Right renal cortex interstitium (tissue), 3 donors: ENCODE data around the gene CEP83. TPM values are rescaled to one million over a fixed set of nuclear protein-coding genes. Genes with fewer than 3 reads are reported as not detected.
"Not testable (repeated sequence)": the region's sequence is repeated elsewhere in the genome, so short reads cannot be mapped to it uniquely, and the experiment has no call there.

Source experiments
- DNase-seq, 3 donors: peaks; one replicate each; pipeline ENCODE4 v3.0.0-alpha.2; 2013; ENCODE audit warnings: low read depth in 3 of 3, low spot score in 2 of 3
- polyA plus RNA-seq, 3 donors: library from polyadenylated mRNA; unstranded; fragments of 120-200 nt; gene quantifications; one replicate each; pipeline ENCODE4 v1.2.1, GENCODE V29; 2013; ENCODE audit not compliant: insufficient read length in 3 of 3

Gene CEP83
- polyA plus RNA-seq, 3 donors = 27.4 to 34.3 (median 32.9) TPM

- DNase-seq = no peak
Measured at GRCh38 chr12:94434171-94434570, 25.5 kb downstream of the CEP83 start.

GRCh38 chr12:94433744-94434143 is 25.9 kb downstream of the CEP83 start:
- DNase-seq = no peak

GRCh38 chr12:94430304-94430703 is 29.4 kb downstream of the CEP83 start:
- DNase-seq = no peak

DNA sequence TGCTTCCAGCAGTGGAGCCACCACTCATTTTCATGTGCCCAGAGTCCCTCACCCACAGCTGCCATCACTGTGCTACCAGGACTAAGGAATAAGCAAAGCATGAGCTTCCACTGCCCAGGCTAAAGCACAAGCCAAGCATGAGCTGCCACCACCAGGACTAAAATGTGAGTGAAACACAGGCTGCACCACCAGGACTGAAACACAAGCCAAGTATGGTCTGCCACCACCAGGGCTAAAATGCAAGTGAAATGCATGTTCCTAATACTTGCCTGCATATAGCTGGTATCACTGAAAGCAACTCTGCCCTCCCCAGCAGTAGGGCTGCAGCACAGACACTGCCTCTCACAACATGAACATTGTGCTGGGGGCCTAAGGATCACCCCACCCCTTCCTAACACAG is 30.0 kb downstream of the CEP83 start:
- no peak for DNase-seq

- no peak for DNase-seq
Measured at GRCh38 chr12:94429191-94429590, 30.5 kb downstream of the CEP83 start.

- DNase-seq = no peak
Measured at GRCh38 chr12:94427501-94428381, 31.9 kb downstream of the CEP83 start.

- no peak for DNase-seq
Measured at GRCh38 chr12:94426049-94426448, 33.6 kb downstream of the CEP83 start.

- DNase-seq = not testable (repeated sequence)
Measured at GRCh38 chr12:94424830-94425229, 34.8 kb downstream of the CEP83 start.

DNA sequence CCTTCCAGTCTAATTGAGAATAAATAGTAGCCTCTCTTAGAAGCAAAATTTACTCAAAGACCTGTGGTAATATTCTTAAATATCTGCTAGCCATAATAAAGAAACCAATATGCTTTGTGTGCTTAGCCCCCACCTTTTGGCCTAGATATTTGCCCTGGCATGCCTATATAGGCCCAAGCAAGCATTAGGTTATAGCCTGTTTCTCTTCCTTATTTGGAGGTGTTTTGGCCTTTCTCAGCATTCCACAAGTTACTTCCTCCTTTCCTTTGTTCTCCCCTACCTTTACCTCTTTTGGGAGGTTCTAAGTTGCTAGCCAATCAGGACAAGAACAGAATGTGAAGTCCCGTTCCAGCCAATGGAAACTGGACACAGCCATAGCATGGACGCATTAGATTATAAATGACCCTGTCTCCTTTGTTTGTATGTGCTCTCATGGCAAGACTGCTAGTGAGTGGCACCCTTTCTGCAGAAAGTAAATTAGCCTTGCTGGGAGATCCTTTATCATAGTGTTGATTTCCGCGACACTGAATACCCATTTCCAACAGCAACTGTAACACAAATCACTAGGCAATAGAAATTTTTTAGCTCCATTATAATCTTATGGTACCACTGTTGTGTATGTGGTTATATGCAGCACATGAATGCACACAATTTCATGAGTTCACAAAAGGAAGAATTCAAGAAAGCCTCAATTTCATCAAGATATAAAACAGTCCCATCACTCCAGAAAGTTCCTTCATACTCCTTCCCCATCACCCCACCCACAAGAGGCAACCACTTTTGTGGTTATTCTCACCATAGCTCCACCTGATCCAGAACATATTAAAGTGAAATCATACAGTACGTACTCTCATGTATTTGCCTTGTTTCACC is 37.6 kb downstream of the CEP83 start:
- no peak for DNase-seq

DNA sequence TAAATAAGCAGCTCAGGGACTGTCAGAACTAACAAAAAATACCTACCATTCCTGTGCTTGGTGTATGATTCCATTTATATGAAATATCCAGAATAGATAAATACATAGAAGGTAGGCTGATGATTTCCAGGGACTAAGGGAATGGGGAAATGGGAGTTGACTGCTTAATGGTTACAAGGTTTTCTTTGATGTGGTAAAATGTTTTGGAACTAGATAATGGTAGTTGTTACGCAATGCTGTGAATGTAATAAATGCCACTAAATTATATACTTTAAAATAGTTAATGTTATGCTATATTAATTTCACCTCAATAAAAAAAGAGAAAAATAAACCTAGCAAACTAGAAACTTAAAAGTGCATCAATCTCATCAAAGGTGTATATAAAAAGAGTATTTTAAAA is 41.1 kb downstream of the CEP83 start:
- DNase-seq = no peak

- DNase-seq = no peak
Measured at GRCh38 chr12:94416613-94417012, 43.1 kb downstream of the CEP83 start.

GRCh38 chr12:94415066-94415465 is 44.6 kb downstream of the CEP83 start:
- DNase-seq = no peak

GRCh38 chr12:94405413-94406116 is 54.1 kb downstream of the CEP83 start:
- DNase-seq = no peak

DNA sequence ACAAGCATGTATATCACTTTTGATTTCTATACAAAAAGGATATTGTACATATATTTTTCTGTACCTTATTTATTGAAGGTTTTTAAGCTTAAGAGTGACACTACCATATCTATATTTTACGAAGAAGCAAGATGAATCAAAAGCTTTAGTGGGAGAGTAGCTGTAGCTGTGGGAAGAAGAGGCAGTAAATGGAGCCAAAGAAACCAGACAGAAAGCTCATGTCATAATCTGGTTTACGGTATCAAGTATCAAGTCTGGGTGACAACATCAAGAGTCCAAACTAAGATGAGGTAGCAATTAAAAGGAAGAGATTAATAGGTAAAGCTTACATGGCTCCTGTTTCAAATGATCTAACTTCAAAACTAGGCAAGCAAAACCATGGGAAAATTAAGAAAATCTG is 54.8 kb downstream of the CEP83 start:
- no peak for DNase-seq

GRCh38 chr12:94401326-94401725 is 58.3 kb downstream of the CEP83 start:
- no peak for DNase-seq

DNA sequence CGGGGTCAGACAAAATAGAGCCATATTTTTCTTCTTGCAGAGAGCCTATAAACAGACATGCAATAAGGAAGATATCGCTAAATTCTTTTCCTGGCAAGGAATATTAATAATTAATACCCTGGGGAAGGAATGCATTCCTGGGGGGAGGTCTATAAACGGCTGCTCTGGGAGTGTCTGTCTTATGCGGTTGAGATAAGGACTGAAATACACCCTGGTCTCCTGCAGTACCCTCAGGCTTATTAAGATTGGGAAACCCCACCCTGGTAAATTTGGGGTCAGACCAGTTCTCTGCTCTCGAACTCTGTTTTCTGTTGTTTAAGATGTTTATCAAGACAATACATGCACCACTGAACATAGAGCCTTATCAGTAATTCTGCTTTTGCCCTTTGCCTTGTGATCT is 61.0 kb downstream of the CEP83 start:
- DNase-seq = not testable (repeated sequence)

- DNase-seq = no peak
Measured at GRCh38 chr12:94397401-94397800, 62.3 kb downstream of the CEP83 start.

DNA sequence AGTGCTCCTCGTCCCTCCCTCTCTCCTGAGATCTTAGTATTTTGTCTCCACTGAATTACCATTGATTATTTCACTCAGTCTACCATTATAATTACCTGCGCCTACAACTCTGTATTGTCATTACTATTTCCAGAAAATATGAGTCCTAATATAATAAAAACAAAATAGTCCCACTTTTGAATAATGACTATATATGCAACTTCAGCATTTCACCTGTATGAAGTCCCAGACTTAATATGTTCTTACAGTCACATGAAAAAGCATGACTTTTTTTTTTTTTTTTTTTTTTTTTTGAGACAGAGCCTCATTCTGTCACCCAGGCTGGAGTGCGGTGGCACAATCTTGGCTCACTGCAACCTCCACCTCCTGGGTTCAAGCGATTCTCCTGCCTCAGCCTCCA is 63.7 kb downstream of the CEP83 start:
- DNase-seq = not testable (repeated sequence)

DNA sequence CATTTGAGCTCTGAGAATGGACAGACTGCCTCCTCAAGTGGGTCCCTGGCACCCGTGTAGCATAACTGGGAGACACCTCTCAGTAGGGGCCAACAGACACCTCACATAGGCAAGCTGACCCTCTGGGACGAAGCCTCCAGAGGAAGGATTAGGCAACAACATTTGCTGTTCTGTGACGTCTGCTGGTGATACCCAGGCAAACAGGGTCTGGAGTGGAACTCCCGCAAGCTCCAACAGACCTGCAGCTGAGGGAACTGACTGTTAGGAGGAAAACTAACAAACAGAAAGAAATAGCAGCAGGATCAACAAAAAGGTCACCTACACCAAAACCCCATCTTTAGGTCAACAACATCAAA is 69.6 kb downstream of the CEP83 start:
- DNase-seq = no peak

DNA sequence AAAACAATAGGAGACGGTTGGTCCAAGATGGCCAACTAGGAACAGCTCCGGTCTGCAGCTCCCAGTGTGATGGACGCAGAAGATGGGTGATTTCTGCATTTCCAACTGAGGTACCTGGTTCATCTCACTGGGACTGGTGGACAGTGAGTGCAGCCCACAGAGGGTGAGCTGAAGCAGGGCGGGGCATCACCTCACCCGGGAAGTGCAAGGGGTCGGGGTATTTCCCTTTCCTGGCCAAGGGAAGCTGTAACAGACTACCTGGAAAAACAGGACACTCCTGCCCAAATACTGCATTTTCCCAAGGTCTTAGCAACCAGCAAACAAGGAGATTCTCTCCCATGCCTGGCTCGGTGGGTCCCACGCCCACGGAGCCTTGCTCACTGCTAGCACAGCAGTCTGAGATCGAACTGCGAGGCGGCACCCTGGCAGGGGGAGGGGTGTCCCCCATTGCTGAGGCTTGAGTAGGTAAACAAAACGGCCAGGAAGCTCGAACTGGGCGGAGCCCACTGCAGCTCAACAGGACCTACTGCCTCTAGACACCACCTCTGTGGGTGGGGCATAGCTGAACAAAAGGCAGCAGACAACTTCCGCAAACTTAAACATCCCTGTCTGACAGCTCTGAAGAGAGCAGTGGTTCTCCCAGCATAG is 70.1 kb downstream of the CEP83 start:
- DNase-seq = not testable (repeated sequence)

DNA sequence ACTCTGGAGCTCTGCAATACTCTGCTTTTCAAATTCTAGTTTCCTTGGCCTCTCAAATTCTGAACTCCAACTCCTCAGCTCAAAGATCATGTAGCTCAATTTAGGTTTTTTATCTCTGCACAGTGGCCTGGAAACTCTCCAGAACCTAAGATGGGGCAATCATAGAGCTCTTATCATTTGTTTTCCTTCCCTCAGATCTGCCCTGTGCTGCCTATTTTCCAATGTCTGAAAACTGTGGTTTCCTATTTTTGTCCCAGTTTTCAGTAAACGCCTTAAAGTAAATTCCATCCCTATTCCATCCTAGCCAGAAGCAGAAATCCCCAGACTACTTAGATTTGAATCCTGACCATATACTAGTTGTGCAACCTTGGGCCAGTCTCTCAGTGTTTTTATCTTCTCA is 73.2 kb downstream of the CEP83 start:
- DNase-seq = no peak
